Endothelial cell of umbilical vein (primary cell): ENCODE results near the gene PLEKHH3. TPM values are rescaled to one million over a fixed set of nuclear protein-coding genes. Genes with fewer than 3 reads are reported as not detected.
"Not testable (repeated sequence)": the region's sequence is repeated elsewhere in the genome, so short reads cannot be mapped to it uniquely, and the experiment has no call there.

ENCODE experiments used
- BruUV-seq: library from RNA; stranded (reverse); fragments of 400-500 nt; replicated peaks from 2 replicates; lab custom pipeline; 2021; lab: Mats Ljungman, UMichigan
- CTCF ChIA-PET: fragments of 300-600, 350-600 bp; sonication (Branson Sonifier 250); formaldehyde crosslinking; loops from one replicate; lab custom pipeline; 2021; ENCODE audit warnings: antibody characterized with exemption, inconsistent platforms; lab: Charles Lee
- POLR2A ChIA-PET: fragments of 300-600, 350-600 bp; sonication (Branson Sonifier 250); formaldehyde crosslinking; loops from one replicate; lab custom pipeline; 2021; ENCODE audit warnings: antibody characterized with exemption, inconsistent platforms; lab: Charles Lee
- DNase-seq: peaks from one replicate; pipeline ENCODE4 v3.0.0-alpha.2; 2011; ENCODE audit warnings: low read depth, low spot score
- FAIRE-seq: peaks from 2 replicates; lab custom pipeline; 2011; peaks lifted over from hg19 to GRCh38; lab: Jason Lieb, UNC
- H2AFZ ChIP-seq: 2 replicates; pipeline ENCODE4 v1.6.0; 2012; ENCODE audit warnings: low read depth, low read length, control low read depth, inconsistent platforms
- H3K27ac ChIP-seq: 2 replicates; pipeline ENCODE4 v1.5.1; 2011; ENCODE audit warnings: low read depth, mild to moderate bottlenecking, control low read depth, low read length, moderate library complexity; ENCODE audit not compliant: insufficient read depth
- H3K27me3 ChIP-seq, 2 experiments: 2 replicates each; pipeline versions ENCODE4 v1.6.0 to v1.6.1; 2011; ENCODE audit warnings: low read length in 2 of 2, mixed read lengths in 1 of 2; ENCODE audit not compliant: control insufficient read depth in 2 of 2, insufficient read depth in 2 of 2
- H3K36me3 ChIP-seq, 2 experiments: 2 replicates in 1 of 2; 3 replicates in 1 of 2; pipeline ENCODE4 v1.5.1; 2011; ENCODE audit warnings: low read length in 2 of 2, mild to moderate bottlenecking in 1 of 2, moderate library complexity in 1 of 2; ENCODE audit not compliant: control insufficient read depth in 2 of 2, insufficient read depth in 2 of 2; ENCODE audit errors: extremely low read depth in 1 of 2
- H3K4me1 ChIP-seq: 3 replicates; pipeline ENCODE4 v1.5.1; 2011; ENCODE audit warnings: mild to moderate bottlenecking, low read length; ENCODE audit not compliant: control insufficient read depth, insufficient read depth; ENCODE audit errors: extremely low read depth
- H3K4me2 ChIP-seq: 2 replicates; pipeline ENCODE4 v1.6.1; 2011; ENCODE audit warnings: low read length, control low read depth, mixed read lengths; ENCODE audit not compliant: insufficient read depth
- H3K4me3 ChIP-seq, 3 experiments: fragments of 200-600 bp in 1 of 3; sonication (generic), shearing (Covaris generic) in 1 of 3; replicated peaks in 1 of 3; 2 replicates each; pipeline ENCODE4 v1.5.1; 2011 to 2016; ENCODE audit warnings: control low read depth in 3 of 3, low read length in 3 of 3, mild to moderate bottlenecking in 2 of 3, inconsistent platforms in 1 of 3, low read depth in 1 of 3, moderate library complexity in 1 of 3; ENCODE audit not compliant: insufficient read depth in 1 of 3
- H3K79me2 ChIP-seq: 2 replicates; pipeline ENCODE4 v1.6.0; 2012; ENCODE audit warnings: low read length, inconsistent platforms; ENCODE audit not compliant: control insufficient read depth, insufficient read depth
- H3K9ac ChIP-seq: replicated peaks from 2 replicates; pipeline ENCODE3; 2011; ENCODE audit warnings: low read length, control low read depth; ENCODE audit not compliant: insufficient read depth; ENCODE audit errors: extremely low read depth
- H3K9me1 ChIP-seq: replicated peaks from 3 replicates; pipeline ENCODE4 v1.6.0; 2011; ENCODE audit warnings: mild to moderate bottlenecking, low read length; ENCODE audit not compliant: control insufficient read depth, insufficient read depth; ENCODE audit errors: extremely low read depth
- H3K9me3 ChIP-seq: replicated peaks from 2 replicates; pipeline ENCODE4 v1.5.1; 2012; ENCODE audit warnings: low read length, inconsistent platforms; ENCODE audit not compliant: control insufficient read depth, insufficient read depth
- H4K20me1 ChIP-seq: replicated peaks from 2 replicates; pipeline ENCODE3; 2011; ENCODE audit warnings: mild to moderate bottlenecking, low read length; ENCODE audit not compliant: control insufficient read depth, insufficient read depth; ENCODE audit errors: extremely low read depth
- CTCF ChIP-seq, 2 donors: IDR thresholded peaks; 1 replicate in 1 of 2; 2 replicates in 1 of 2; pipeline ENCODE4 v1.5.1; 2011; ENCODE audit warnings: low read length in 2 of 2, mild to moderate bottlenecking in 2 of 2, moderate library complexity in 2 of 2, control low read depth in 1 of 2, inconsistent platforms in 1 of 2, low read depth in 1 of 2; ENCODE audit not compliant: insufficient read depth in 1 of 2; ENCODE audit errors: extremely low read depth in 1 of 2
- EZH2 ChIP-seq: IDR thresholded peaks from 2 replicates; pipeline ENCODE4 v1.6.1; 2012; ENCODE audit warnings: borderline replicate concordance, low read depth, mild to moderate bottlenecking, moderate library complexity, low read length, inconsistent platforms; ENCODE audit not compliant: severe bottlenecking
- FOS ChIP-seq: IDR thresholded peaks from 2 replicates; pipeline ENCODE4 v1.6.1; 2011; ENCODE audit warnings: mild to moderate bottlenecking, low read length, moderate library complexity, borderline replicate concordance; ENCODE audit not compliant: insufficient read depth
- GATA2 ChIP-seq: IDR thresholded peaks from 2 replicates; pipeline ENCODE4 v1.7.0; 2011; ENCODE audit warnings: low read depth, mild to moderate bottlenecking, moderate library complexity, mixed read lengths, low read length; ENCODE audit not compliant: insufficient read length, insufficient read depth
- JUN ChIP-seq: IDR thresholded peaks from 2 replicates; pipeline ENCODE4 v1.6.1; 2011; ENCODE audit warnings: borderline replicate concordance, low read depth; ENCODE audit not compliant: insufficient read length, insufficient read depth
- MAX ChIP-seq: IDR thresholded peaks from 2 replicates; pipeline ENCODE4 v1.6.1; 2011; ENCODE audit not compliant: insufficient read depth, insufficient read length
- MYC ChIP-seq: IDR thresholded peaks from one replicate; pipeline ENCODE4 v1.6.1; 2011; ENCODE audit warnings: mild to moderate bottlenecking, low read depth, low read length
- POLR2A ChIP-seq: IDR thresholded peaks from 2 replicates; pipeline ENCODE4 v1.6.1; 2012; ENCODE audit warnings: low read depth, mild to moderate bottlenecking, control low read depth, low read length
- POLR2AphosphoS5 ChIP-seq: IDR thresholded peaks from 2 replicates; pipeline ENCODE4 v1.6.1; 2012; ENCODE audit warnings: low read depth, mild to moderate bottlenecking, control low read depth, low read length, moderate library complexity; ENCODE audit not compliant: insufficient read depth
- dilution Hi-C: fragments of 300-500 bp; cut with MboI; formaldehyde crosslinking; loops from one replicate; pipeline ENCODE4 v1.15.0; 2019; ENCODE audit warnings: low sequenced_read_pairs; ENCODE audit not compliant: extremely low pct_ligation_motif_present
- intact Hi-C: fragments of 100-400 bp; cut with micrococcal nuclease; formaldehyde crosslinking; loops from one replicate; pipeline ENCODE4 v1.10.0; 2022
- polyA plus RNA-seq, 4 experiments: library from polyadenylated mRNA; depleted of rRNA in 3 of 4; stranded (reverse) in 3 of 4; unstranded in 1 of 4; fragments of >200 nt; gene quantifications; 2 replicates each; pipeline versions ENCODE4 v1.2.1 to v1.2.3, GENCODE V29; 2011 to 2012; ENCODE audit warnings: missing spikeins in 1 of 4
- total RNA-seq: library from RNA; stranded (reverse); gene quantifications from 2 replicates; pipeline ENCODE4 v1.2.3, GENCODE V29; 2021

Gene PLEKHH3
- total and polyA plus RNA-seq, 2 donors (not counting 3 experiments of a cell fraction or from before 2014, with no cell fraction given), result 5.4 to 11.3 TPM

DNA sequence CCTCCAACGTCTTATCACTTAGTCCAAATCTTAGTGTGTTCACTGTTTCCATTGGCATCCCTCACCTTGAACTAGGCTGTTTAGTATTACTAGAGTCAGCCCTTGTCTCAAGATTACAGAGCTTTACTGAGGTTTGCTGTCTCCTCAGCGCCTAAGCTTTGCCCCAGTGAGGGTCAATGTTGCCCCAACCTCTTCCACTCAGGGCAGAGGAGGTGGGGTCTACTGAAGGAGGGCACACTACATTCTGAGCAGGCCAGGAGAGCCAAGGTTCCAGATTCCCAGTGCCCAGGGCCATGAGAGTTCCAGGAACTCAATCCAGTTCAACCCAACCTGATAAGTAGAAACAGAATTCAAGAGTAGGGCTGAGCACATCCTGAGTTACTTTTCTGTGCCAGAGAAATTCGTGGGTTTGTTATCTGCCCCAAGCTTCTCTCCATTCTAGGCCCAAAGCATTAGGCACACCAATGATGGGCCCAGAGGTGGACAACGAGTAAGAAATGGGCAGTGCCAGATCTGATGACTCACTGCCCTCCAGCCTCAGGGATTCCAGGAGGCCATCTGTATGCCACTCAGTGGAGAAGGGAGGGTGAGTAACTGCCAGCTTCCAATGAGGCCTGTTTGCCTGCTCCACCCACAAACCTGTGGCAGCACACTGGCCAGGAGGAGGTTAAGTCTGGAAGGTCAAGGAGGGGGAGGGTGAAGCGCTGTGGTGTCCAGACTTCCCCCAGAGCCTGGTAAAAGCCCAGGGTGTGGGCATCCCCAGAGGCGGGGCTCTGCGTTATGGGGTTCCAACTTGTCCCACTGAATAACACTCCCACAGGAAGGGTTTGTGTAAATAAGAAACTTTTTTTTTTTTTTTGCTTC lies 9.5 kb downstream of the PLEKHH3 start:
- H3K79me2 ChIP-seq, result no peaks in the 10 kb centered on the region
- FAIRE-seq (peak; percentile 78), DNase-seq (peak; percentile 49)
- CTCF ChIA-PET, result interaction anchor here (0.8 to 2.0 kb wide), 7 partner anchors 8 to 89 kb away, joined by 3 to 10 read pairs (median 3); partner anchors contain the start of genes CCR10, CNTNAP1, PSMC3IP and TUBG2
- H3K27ac ChIP-seq, result no peak overlapping the region
- intact Hi-C loops (no loop called here), dilution Hi-C loops (no loop called here)
- POLR2A ChIA-PET, result interaction anchor here (0.6 kb wide), 1 partner anchor 63 kb away, joined by 10 read pairs; no protein-coding TSS in a partner anchor
- no peaks in the 10 kb centered on the region for H3K9me1 ChIP-seq
- H3K27me3 ChIP-seq, result no peaks in the 10 kb centered on the region
- H3K9ac ChIP-seq, result no peak overlapping the region
- TF ChIP-seq CTCF (IDR thresholded peaks at IDR 0.05; ENCODE audit: extremely low read depth in 1 of 2, insufficient read depth in 1 of 2, low read depth in 1 of 2, low read length in 2 of 2) (no peak), MAX (no peak), MYC (no peak), POLR2AphosphoS5 (no peak), POLR2A (no peak), EZH2 (no peak), FOS (peak; percentile 62), JUN (peak; percentile 50), GATA2 (no peak)
- no peaks in the 10 kb centered on the region for H4K20me1 ChIP-seq
- H3K36me3 ChIP-seq, result peaks cover 11 to 21% of the 10 kb centered on the region in 2 experiments
- peaks cover 7% of the 10 kb centered on the region for H3K4me1 ChIP-seq
- BruUV-seq, result no TSS peak
- no peak overlapping the region for H3K4me2 ChIP-seq
- no peaks in the 10 kb centered on the region for H3K9me3 ChIP-seq
- no peak overlapping the region for H2AFZ ChIP-seq
- no peak overlapping the region for H3K4me3 ChIP-seq

DNA sequence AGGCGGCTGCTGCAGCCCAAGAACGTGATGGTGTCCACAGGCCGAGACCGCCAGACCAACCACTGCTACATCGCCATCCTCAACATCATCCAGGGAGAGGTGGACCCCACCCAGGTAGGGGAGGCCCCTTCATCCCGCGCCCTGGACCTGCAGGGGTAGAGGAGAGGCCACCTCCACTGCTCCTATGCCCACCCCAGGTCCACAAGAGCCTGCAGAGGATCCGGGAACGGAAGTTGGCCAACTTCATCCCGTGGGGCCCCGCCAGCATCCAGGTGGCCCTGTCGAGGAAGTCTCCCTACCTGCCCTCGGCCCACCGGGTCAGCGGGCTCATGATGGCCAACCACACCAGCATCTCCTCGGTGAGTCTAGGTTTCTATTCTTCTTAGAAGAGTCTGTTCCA lies 10.7 kb downstream of the PLEKHH3 start:
- H3K27me3 ChIP-seq, H4K20me1 ChIP-seq, H3K9me1 ChIP-seq, dilution Hi-C loops, DNase-seq, FAIRE-seq, H3K4me1 ChIP-seq, intact Hi-C loops, H3K4me2 ChIP-seq, H2AFZ ChIP-seq, H3K27ac ChIP-seq, H3K4me3 ChIP-seq, H3K79me2 ChIP-seq, BruUV-seq, H3K9ac ChIP-seq, H3K9me3 ChIP-seq: not testable (repeated sequence)
- POLR2A ChIA-PET, result interaction anchor here (0.6 kb wide), 1 partner anchor 62 kb away, joined by 10 read pairs; no protein-coding TSS in a partner anchor
- peaks cover 9 to 15% of the 10 kb centered on the region in 2 experiments for H3K36me3 ChIP-seq
- CTCF ChIA-PET, result interaction anchor here (2.0 kb wide), 1 partner anchor 88 kb away, joined by 10 read pairs; the partner anchor contains the start of gene PSMC3IP
